Measurements from ENCODE around the gene TRAPPC4. TPM values are rescaled to one million over a fixed set of nuclear protein-coding genes. Genes with fewer than 3 reads are reported as not detected.

TRAPPC4 gene
- total and polyA plus RNA-seq, 2 donors (not counting 1 experiment from before 2014, with no cell fraction given), result 61.4 to 64.5 TPM

- H3K27ac ChIP-seq (ENCODE audit: low read length in 2 of 2), result peak within 1 kb of the TSS; percentile 88 to 92
- Mint-ChIP-seq H3K9me3 (ENCODE audit: insufficient read depth) (no peaks in the 10 kb centered on the region), H3K27me3 (no peaks in the 10 kb centered on the region), H3K4me1 (peaks cover 38% of the 10 kb centered on the region), H3K27ac (peak within 1 kb of the TSS; percentile 98), H3K4me3 (peak within 1 kb of the TSS; percentile 100)
- H2AFZ ChIP-seq (ENCODE audit: insufficient read depth, low read depth, low read length, poor library complexity, severe bottlenecking), result peak within 1 kb of the TSS; percentile 97
- peak within 1 kb of the TSS; percentile 89 for H3K4me2 ChIP-seq (replicated peaks; ENCODE audit: low read depth, low read length, poor library complexity, severe bottlenecking)
- ChIA-PET POLR2A (interaction anchor here (0.7 to 2.2 kb wide), 13 partner anchors 10 to 495 kb away, joined by 3 to 18 read pairs (median 8); partner anchors contain the start of genes ARCN1, C2CD2L, DPAGT1 and HMBS), CTCF (interaction anchor here (0.6 to 1.7 kb wide), 20 partner anchors 10 to 254 kb away, joined by 3 to 7 read pairs (median 3); partner anchors contain the start of genes C2CD2L, CBL, DPAGT1 and HINFP)
- intact Hi-C loops (cut with micrococcal nuclease), result loop anchor here (1.0 kb wide), 8 partner anchors 10 to 130 kb away; partner anchors contain the start of genes HINFP, HMBS, HYOU1 and RPS25
- peaks cover 3 to 29% of the 10 kb centered on the region in 2 experiments for H3K36me3 ChIP-seq (replicated peaks in 1 of 2; ENCODE audit: control extremely low read depth in 1 of 2, control insufficient read depth in 1 of 2, extremely low read depth in 1 of 2, insufficient read depth in 2 of 2, low read length in 1 of 2)
- H3K4me3 ChIP-seq (ENCODE audit: control extremely low read depth in 1 of 5, extremely low read depth in 1 of 5, insufficient read depth in 1 of 5, low read depth in 2 of 5, low read length in 4 of 5), result peak within 1 kb of the TSS; percentile 72 to 98 (median 96)
- peak; percentile 96 for ATAC-seq (ENCODE audit: low read depth)
- TF ChIP-seq CTCF (IDR thresholded peaks at IDR 0.05) (no peak), EZH2 (IDR thresholded peaks at IDR 0.05; ENCODE audit: borderline replicate concordance, insufficient read depth, low read depth, low read length, poor library complexity, severe bottlenecking) (no peak)
- H3K27me3 ChIP-seq (replicated peaks in 1 of 4; ENCODE audit: control extremely low read depth in 1 of 4, control insufficient read depth in 3 of 4, insufficient read depth in 4 of 4, low read length in 3 of 4), result no peaks in the 10 kb centered on the region
- no peaks in the 10 kb centered on the region for H4K20me1 ChIP-seq (ENCODE audit: control insufficient read depth, insufficient read depth, low read length, poor library complexity, severe bottlenecking)
- DNase-seq, result peak; percentile 97
- H3K79me2 ChIP-seq (ENCODE audit: control insufficient read depth, insufficient read depth, low read length), result peaks cover 68% of the 10 kb centered on the region
- H3K9me3 ChIP-seq (ENCODE audit: control extremely low read depth in 1 of 3, control insufficient read depth in 2 of 3, insufficient read depth in 1 of 3, low read length in 2 of 3), result no peaks in the 10 kb centered on the region
- peak within 1 kb of the TSS; percentile 95 for H3K9ac ChIP-seq (ENCODE audit: low read length)
- under 1% methylated on average over 48 of the region's 49 CpGs for WGBS (ENCODE audit: insufficient coverage)
- H3K4me1 ChIP-seq (ENCODE audit: control insufficient read depth in 2 of 2, insufficient read depth in 2 of 2, low read length in 2 of 2), result peaks cover 15 to 28% of the 10 kb centered on the region in 2 donors
Measured at GRCh38 chr11:119067371-119068222, 49.0 kb downstream of the TRAPPC4 start, which contains the start of gene VPS11. Gene VPS11 (plus strand): TSS chr11:119067818. CDS start chr11:119067824, 6 bp downstream.

Small RNAs within 50 kb of the gene (small RNA-seq; reads per million reads assigned to genes)
- gene AP003392.2 (ENCODE audit: insufficient read length, low read depth, low replicate concordance) (not detected), gene RF00017 (ENCODE audit: insufficient read length, low read depth, low replicate concordance) (not detected), gene RF00019 (ENCODE audit: insufficient read length, low read depth, low replicate concordance) (not detected)

Other genes with a start within 250 kb of the TRAPPC4 start
- gene DDX6, start 227.6 kb upstream of the TRAPPC4 start, total RNA-seq, result 255 and 256 TPM in 2 replicates
- gene DDX6, start 227.6 kb upstream of the TRAPPC4 start, polyA plus RNA-seq, result 36.7 and 81.0 TPM in 2 replicates
- 108 and 111 TPM in 2 replicates for gene CXCR5, start 134.9 kb upstream of the TRAPPC4 start, total RNA-seq
- gene CXCR5, start 134.9 kb upstream of the TRAPPC4 start, polyA plus RNA-seq, result 125 and 163 TPM in 2 replicates
- 40.8 and 44.0 TPM in 2 replicates for gene BCL9L, start 92.8 kb upstream of the TRAPPC4 start, total RNA-seq
- gene BCL9L, start 92.8 kb upstream of the TRAPPC4 start, polyA plus RNA-seq, result 12.6 and 15.1 TPM in 2 replicates
- not detected in 2 replicates for gene UPK2, start 62.5 kb upstream of the TRAPPC4 start, total RNA-seq
- 0.40 and 0.43 TPM in 2 replicates for gene UPK2, start 62.5 kb upstream of the TRAPPC4 start, polyA plus RNA-seq
- not detected in 2 replicates for gene FOXR1, start 47.0 kb upstream of the TRAPPC4 start, total RNA-seq
- not detected in 2 replicates for gene FOXR1, start 47.0 kb upstream of the TRAPPC4 start, polyA plus RNA-seq
- 122 and 138 TPM in 2 replicates for gene CENATAC, start 20.6 kb upstream of the TRAPPC4 start, total RNA-seq
- gene CENATAC, start 20.6 kb upstream of the TRAPPC4 start, polyA plus RNA-seq, result 50.1 and 79.6 TPM in 2 replicates
- 1,713 and 1,823 TPM in 2 replicates for gene RPS25, start 423 bp upstream of the TRAPPC4 start, total RNA-seq
- gene RPS25, start 423 bp upstream of the TRAPPC4 start, polyA plus RNA-seq, result 1,827 and 2,003 TPM in 2 replicates
- gene SLC37A4, start 12.1 kb downstream of the TRAPPC4 start, total RNA-seq, result 13.2 and 14.3 TPM in 2 replicates
- gene SLC37A4, start 12.1 kb downstream of the TRAPPC4 start, polyA plus RNA-seq, result 23.5 and 26.3 TPM in 2 replicates
- gene HYOU1, start 38.4 kb downstream of the TRAPPC4 start, total RNA-seq, result 46.2 and 48.7 TPM in 2 replicates
- gene HYOU1, start 38.4 kb downstream of the TRAPPC4 start, polyA plus RNA-seq, result 38.5 and 64.4 TPM in 2 replicates
- gene VPS11, start 49.1 kb downstream of the TRAPPC4 start, total RNA-seq, result 64.7 and 71.1 TPM in 2 replicates
- 31.6 and 35.7 TPM in 2 replicates for gene VPS11, start 49.1 kb downstream of the TRAPPC4 start, polyA plus RNA-seq
- gene HMBS, start 66.1 kb downstream of the TRAPPC4 start, total RNA-seq, result 7.6 and 9.2 TPM in 2 replicates
- 17.7 and 18.2 TPM in 2 replicates for gene HMBS, start 66.1 kb downstream of the TRAPPC4 start, polyA plus RNA-seq
- gene DPAGT1, start 83.1 kb downstream of the TRAPPC4 start, total RNA-seq, result 34.5 and 38.3 TPM in 2 replicates
- 60.3 and 64.3 TPM in 2 replicates for gene DPAGT1, start 83.1 kb downstream of the TRAPPC4 start, polyA plus RNA-seq
- 9.5 and 13.8 TPM in 2 replicates for gene C2CD2L, start 88.6 kb downstream of the TRAPPC4 start, total RNA-seq
- 14.1 and 17.0 TPM in 2 replicates for gene C2CD2L, start 88.6 kb downstream of the TRAPPC4 start, polyA plus RNA-seq
- 78.7 and 84.6 TPM in 2 replicates for gene HINFP, start 102.8 kb downstream of the TRAPPC4 start, total RNA-seq
- gene HINFP, start 102.8 kb downstream of the TRAPPC4 start, polyA plus RNA-seq, result 51.5 and 60.6 TPM in 2 replicates
- gene ABCG4, start 130.3 kb downstream of the TRAPPC4 start, total RNA-seq, result not detected in 2 replicates
- not detected in 2 replicates for gene ABCG4, start 130.3 kb downstream of the TRAPPC4 start, polyA plus RNA-seq
- 9.6 and 10.4 TPM in 2 replicates for gene NLRX1, start 150.0 kb downstream of the TRAPPC4 start, total RNA-seq
- gene NLRX1, start 150.0 kb downstream of the TRAPPC4 start, polyA plus RNA-seq, result 4.5 and 6.3 TPM in 2 replicates
- 0.22 and 0.76 TPM in 2 replicates for gene NHERF4, start 166.7 kb downstream of the TRAPPC4 start, total RNA-seq
- 0.61 TPM in 1 of 2 replicates, not detected in the other for gene NHERF4, start 166.7 kb downstream of the TRAPPC4 start, polyA plus RNA-seq
- gene CBL, start 187.6 kb downstream of the TRAPPC4 start, total RNA-seq, result 35.2 and 38.7 TPM in 2 replicates
- gene CBL, start 187.6 kb downstream of the TRAPPC4 start, polyA plus RNA-seq, result 11.7 and 12.5 TPM in 2 replicates

Data from B cell (primary cell).